HG03139 (cell line): ENCODE data around the gene ARHGAP15.

Experiments used
- ATAC-seq: cut with Tn5 transposase; IDR thresholded peaks from one replicate; pipeline ENCODE4 v1.9.1; 2021; ENCODE audit not compliant: unreplicated experiment

ARHGAP15 gene

DNA sequence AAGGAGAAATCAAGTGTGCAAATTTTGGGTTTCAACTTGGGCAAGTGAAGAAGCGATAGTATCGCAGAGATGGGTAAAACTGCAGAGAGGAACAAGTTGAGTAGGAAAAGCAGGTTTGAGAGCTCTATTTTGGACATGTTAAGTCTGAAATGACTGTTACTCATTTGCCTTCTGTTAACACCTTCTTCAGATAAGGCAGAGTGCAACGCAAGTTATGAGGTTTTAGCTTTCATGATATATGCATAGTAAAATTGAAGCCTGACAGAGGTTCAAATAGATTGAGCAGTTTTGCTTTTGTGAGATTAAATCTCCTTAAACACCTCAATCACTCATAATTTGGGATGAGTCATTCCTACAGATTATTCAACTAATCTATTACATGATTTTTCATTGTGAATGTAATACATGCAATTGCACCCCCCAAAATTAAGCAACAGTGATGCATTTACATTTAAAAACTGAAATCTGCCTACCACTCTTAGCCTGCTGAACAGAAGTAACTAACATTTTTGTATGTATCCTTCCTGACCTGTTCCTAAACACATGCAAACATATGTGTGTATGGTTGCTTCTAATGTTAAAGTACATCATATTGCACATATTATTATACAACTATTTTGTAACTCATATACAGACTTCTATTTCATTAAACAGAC, 575.4 kb downstream of the ARHGAP15 start:
- ATAC-seq: peak; percentile 61

DNA sequence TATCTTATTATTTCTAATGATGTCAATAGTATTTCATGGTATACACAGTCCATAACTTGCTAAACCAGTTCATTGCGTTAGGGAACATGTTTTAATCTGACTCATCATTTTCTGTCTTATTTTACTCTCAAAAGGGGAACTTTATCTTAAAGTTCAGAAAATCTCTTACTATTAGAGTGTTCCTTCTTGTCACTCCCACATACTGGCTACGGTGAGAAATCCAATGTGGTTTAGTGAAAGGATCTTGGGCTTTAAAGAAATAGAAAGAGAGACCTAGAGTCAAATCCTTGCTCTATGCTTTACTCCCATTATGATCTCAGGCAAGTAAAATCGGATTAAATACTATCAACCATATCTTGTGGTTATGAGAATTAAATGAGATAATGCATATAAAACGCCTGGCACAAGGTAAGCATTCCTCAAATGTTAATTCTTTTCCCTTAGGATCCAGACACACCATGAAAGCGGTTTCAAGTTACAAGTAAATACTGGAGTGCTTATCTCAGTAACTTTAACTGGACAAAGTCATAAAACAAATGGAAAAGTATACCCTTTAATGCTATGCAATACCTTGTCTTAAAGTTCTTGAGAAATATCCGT, 576.0 kb downstream of the ARHGAP15 start:
- no peak for ATAC-seq

DNA sequence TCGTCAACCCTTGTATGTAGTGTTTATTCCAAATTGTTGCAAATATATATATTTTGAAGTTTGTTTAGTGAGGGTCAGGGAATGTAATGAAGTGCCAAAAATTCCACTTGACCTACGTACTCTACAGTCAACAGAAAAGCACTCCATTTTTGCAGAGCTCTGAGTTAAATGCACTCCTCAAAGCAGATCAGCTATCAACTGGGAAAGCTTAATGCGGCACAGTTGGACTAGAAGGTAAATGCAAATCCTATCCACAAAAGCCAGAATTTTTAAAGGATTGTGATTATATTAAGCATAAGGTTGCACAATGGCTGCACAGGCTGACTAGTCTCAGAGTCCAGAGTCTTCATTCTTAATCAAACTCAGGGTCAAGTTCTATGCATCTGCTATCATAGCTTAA, 577.1 kb downstream of the ARHGAP15 start:
- ATAC-seq: no peak

DNA sequence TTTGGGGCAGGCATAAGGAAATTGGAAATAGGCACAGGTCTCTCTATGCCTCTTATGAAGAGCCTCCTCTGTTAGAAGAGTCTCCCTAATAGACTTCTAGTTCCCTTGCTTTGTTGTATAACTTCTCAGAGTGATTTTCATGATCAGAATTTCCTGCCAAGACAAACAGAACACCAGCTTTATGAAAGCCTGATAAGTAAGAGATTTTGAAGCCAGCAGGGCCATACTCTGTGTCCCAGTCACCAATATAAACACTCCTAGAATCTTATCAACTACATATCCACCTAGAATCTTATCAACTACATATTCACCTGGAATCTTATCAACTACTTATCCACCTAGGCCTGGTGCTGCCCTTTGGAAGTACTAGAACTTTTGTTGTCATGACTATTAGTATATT, 579.5 kb downstream of the ARHGAP15 start:
- no peak for ATAC-seq

DNA sequence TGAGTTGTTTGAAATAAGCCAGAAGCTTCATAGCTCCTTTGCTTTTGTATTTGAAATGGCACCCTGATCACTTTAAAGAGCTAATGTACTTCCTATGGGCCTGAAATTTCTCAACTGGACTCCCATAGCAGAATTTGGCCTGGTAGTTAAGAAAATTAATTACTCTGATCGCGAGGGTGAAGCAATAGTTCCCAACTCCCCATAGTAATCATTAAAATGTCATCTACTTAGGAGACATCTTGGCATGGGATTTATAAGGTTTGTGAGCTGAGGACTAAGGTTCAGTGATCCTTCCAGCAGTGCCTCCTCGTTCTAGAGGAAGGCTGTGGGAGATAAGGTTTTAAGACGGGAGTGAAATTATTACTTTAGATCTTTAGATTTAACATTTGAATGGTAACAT, 581.0 kb downstream of the ARHGAP15 start:
- ATAC-seq: no peak

DNA sequence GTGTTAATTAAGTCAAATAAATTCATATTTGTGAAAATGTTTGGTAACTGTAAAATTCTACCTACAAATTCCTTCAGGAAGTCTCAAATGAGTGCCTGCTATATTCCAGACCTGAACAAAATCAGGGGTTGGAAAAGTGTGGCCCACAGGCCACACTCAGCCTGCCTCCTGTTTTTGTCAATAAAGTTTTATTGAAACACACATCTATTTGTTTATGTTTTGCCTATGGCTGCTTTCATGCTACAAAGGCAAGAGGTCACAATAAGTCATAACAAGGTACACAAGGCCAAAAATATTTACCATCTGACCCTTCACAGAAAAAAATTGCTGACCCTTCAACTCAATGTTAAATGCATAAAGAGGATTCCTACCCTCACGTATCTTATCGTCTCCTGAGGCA, 581.7 kb downstream of the ARHGAP15 start:
- no peak for ATAC-seq

DNA sequence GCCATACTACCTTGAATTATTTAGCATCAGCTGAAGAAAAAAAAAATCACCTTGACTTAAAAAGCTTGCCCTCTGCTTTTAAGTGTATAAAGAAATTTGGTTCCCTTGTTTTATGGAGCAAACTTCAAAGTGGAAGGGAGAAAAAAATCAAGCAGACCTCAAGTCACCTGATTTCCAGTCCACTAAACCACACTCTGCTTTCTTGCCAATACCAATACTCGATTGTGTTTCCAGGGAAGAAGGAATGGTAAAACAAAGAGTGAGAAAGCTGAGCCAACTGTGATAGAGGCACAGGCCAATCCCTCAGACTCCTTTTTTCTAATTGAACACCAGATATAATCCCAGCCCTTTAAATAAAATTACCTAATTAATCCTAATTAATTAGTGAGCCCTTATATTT, 587.3 kb downstream of the ARHGAP15 start:
- ATAC-seq: no peak

DNA sequence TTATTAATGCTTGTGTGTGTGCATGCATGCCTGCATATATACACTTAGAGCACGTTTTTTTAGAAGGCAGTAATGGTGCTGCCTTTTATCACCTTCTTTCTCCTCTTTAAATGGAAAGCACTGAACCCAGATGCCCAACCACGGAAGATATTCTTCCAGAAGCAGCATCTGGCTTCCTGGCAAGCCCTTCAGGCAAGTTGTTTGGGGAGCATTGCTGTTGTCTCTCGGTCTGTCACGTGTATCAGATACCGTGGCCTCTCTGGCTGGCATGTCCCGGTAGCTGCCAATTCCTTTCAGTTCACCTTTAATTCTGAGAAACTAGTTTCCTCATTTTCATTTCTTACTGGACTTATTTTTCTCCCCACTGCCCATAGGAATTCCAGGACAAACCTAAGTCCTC, 587.8 kb downstream of the ARHGAP15 start:
- ATAC-seq: no peak

DNA sequence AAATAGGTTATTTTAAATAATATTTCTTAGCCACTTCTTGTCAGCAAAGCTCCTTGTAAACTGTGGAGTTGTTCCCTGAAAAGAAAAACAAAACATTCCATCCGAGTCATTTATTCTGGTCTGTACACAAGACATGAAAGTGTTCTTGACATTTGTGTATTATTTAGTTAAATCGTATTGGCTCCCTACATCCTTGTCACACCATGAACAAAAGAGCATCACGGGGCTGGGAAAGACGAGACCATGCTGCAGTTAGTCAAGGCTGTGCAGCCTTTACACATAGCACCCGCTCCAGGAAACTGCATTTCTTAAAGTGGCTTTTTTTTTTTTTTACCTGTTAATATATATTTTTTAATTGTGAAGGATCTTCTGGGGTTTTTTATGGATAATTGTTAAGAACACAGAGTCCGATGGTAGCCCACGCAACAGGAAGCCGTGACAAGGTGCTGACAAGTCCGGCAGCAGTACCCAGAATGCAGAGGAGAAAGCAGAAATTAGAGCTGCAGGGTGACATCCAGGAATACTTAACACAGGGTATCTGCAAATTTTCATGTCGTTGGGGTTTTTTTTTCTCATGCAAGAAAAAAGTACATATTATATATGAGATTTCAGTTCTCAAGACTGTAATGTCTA, 588.4 kb downstream of the ARHGAP15 start:
- no peak for ATAC-seq

DNA sequence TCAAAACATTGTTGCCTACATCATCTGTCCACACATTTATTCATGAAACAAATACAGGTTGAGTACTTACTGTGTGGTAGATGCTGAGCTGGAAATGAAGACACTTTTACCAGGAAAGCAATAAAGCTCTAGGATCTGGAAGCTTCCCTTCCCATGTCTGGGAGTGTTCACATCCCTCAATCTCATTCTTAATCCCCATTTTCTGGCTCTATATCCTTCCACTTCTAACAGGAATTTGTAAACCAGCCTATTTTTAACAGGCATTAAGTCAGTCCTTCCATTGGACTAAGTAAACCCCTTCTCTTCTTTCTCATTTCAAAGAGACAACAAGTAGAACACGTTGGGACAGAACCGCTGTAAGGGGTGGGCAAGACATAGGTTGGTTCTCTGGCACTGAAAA, 589.5 kb downstream of the ARHGAP15 start:
- no peak for ATAC-seq

DNA sequence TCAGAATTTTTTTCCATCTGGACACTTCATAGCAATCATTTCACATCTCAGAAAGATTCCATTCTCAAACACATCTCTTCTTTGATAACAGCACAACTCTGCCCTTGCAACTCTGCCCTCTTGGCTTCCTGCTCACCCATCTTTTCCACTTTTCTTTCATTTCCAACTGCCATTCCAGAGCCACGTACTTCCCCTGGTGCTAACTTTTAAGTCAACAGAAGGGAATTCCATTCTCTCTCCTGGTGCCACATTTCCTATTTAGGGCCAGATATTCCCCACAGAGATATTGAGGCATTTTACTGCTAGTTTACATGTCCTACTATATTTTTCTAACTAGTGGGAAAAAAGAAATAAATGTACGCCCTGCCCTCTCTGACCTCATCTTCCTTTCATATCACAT, 590.2 kb downstream of the ARHGAP15 start:
- ATAC-seq: no peak

DNA sequence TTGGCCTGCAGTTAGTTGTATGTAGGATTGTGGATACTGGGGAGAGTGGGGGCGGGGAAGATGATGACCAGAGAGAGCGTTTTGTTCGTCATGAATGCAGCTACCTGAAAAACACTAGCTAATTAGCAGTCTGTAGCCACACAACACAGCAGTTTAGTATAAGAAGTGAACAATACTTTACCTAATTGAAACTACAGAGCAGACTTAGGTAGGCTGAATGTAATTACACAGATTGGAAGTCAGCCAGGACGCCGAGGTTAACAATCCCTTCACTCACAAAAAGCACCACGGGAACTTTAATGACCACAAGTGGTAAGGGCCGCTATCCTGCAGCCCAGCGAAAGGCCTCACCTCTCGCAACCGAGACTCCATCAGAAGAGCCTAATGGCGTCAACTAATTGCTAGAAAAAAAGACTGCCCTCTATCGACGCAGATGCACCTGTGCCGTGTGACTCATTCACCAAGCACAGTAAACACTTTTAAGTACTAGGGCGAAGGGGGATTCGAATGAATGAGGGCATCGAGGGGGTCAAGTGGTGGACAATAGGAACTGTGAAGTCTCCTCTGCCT, 591.0 kb downstream of the ARHGAP15 start:
- no peak for ATAC-seq

DNA sequence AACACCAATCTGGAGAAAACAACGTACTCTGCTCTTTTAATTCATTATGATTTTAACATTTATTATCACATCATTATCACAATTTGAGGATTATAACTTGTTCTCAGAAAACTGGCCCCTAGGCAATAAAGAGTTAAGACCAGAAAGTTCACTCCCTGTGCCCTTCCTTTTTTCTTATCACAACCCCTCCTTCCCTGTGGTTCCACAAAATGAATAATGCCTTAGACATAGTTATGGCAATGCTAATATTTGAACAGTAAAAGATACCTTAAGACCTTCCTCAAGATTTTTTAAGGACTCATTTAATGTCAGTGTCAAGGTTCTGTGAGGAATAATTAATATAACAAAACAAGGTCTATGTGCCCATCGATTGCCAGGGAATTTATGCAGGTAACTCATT, 596.2 kb downstream of the ARHGAP15 start:
- ATAC-seq: no peak

DNA sequence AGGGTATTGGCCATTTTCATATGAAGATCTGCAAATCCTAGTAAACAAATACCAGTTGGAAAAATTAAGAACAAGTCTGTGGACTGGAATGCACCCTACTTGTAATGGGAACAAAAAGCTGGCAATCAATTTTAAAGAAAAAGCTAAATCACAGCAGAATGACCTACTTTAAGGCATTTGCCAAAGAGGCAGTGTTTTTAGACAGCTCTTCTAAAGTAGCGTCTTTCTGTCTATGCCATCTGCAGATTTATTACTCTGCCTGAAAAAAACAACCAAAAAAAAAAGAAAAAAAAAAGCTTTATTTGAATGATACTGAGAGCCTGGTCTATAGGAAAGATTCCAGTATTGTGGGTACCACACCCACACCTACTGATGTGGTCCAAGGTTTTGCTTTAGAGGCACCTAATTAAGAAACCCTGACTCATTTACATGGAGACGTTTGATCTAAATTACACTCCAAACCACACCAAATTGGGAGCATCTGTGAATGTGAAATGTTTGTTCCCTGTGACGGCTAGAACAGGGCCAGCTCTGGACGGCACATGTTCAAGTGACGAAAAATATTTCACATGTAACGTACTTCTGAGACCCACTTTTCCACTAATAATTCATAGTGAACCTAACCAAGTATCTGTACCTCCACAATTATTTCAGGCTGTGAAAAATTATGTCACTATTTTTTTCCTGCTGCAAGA, 597.1 kb downstream of the ARHGAP15 start:
- ATAC-seq: no peak

DNA sequence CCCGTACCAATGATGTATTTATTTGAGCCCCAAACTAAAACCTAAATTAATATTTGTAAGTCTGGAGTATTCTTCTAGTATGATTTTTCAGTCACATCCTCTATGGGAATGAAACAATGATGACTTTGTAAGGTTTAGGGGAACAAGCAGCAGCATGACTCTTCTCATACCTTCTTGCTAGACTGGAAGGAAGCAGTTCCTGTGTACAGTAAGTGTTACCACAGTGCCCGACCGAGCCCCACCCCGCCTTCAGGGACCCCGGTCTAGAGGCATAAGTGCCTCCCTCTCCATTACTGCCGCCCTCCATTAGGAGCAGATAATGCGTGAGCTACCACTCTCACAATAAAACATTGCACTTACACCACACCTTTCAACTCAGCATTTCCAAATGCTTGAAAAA, 599.3 kb downstream of the ARHGAP15 start:
- ATAC-seq: no peak

DNA sequence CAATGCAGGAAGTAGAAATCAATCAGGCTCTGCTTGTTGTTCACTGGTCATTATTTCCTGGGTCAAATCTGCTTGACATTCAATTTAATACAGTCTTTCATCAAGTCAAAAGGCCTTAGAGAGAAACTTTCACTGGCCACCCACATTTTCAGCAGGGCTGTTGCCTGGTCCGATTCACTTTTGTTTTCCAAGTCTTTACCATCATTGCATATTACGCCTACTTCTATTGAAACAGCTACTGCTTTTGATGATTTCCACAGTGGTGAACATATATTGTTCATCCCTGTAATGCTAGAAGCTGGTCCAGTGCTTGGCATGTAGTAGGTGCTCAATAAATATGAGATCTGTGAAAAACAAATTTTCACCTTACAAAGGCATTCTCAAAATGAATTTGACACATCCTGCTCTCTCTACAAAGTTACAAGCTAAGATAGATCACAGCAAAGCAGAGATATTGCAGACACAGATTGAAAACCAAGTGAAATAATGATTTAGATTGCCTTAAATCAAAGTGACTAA, 600.1 kb downstream of the ARHGAP15 start:
- ATAC-seq: no peak

DNA sequence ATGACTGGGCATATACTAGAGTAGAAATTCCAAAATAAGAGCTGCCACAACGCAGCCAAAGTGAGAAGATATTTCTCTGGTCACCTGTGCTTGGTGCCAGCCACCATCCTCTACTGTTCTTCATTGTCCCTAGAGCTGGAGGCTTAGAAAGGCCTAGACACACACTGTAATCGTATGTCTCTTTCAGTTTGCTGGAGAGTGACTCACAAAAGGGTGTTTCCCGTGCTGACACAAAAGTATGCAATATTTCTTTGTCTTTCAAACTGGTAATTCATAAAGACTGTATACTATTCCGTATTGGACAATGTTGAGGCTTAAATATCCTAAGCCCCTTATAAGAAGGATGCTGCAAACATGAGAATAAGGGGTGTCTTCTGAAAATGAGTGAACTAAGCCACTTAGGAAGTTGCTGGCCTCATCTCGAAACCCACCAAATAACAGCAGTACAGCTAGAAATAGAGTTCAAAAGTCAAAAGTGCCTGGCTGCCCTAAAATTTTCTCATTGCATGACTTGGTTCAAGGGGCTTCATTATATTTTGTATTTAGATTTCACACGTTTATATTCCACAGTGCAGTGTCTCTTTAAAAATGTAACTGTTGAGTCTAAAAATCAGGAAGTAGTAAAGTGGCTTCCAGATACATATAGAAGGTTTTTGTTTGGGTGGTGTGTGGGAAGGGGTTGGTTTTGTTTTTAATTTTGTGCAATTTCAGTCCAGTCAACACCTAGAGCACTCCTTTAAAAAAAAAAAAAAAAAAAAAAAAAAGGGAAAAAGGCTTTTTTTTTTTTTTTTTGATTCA, 601.1 kb downstream of the ARHGAP15 start:
- peak; percentile 69 for ATAC-seq

DNA sequence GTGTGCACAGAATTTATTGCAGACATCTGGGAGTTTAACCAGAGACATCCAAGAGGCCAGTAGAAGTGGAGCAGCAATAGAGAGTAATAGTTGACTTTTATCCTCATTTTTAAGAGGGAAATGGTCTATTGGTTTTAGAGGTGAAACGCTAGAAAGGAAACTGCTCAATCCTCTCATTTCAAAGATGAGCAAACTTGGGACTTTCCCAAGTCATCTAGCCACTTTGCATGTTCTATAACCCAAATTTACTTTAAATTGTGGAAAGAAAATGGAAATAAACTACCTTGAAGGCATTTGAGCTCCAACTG, 601.7 kb downstream of the ARHGAP15 start:
- ATAC-seq: peak; percentile 24

DNA sequence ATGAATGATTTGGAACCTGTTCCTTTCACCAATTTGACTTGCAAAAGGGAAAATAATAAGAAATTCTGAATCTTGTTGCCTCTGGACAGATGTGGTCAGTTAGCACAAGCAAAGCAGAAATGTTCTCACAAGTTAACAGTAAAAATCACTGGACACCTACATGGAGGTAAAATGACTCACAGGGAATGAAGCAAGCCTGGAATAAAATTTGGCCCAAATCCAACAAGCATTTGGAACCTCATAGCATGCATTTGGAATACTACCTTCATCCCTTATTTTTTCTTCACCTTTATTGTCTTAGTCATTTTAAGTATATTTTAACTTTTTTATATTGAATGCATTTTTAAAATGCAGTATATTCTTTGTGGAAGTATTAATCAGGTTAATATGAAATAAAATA, 602.9 kb downstream of the ARHGAP15 start:
- ATAC-seq: no peak

DNA sequence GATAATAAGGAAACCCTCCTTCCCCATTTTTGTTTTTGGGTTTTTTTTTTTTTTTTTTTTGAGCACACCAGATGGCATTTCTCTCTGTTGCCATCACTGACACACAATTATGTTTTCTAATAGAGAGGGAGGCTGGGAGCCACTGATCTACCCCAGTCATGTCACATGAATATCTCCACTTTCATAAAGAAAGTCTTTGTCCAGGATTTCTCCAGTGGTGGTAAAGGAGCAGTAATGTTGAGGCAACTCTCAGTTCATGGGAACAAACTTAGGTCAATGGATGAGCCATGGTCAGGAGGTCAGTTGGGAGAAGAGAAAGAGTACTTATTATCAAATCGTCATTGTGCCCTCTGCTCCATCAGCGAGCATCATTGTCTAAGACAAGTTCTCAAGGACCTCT, 603.7 kb downstream of the ARHGAP15 start:
- no peak for ATAC-seq

DNA sequence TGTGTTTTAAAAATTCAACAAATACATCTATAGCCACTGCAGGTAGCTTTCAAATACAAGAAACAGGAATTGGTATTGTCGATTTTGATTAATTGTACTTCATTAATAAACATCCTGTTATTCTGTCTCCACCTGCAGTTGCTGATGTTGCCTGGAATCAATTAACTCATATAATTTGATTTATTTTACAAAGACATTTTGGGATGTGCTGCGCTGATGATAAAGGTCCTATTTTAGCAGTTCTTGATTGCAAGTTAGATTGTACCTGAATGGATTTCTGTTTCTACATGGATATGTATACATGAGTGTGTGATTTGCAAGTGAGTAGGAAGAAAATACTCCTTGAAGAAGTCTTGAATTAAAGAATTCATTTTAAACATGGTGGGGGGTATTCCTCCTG, 605.3 kb downstream of the ARHGAP15 start:
- no peak for ATAC-seq
